Right forelimb (tissue), 1 donor: Measurements from ENCODE around the gene CCDC85C.

ENCODE experiments used
- DNase-seq: peaks from one replicate; pipeline ENCODE4 v3.0.0-alpha.2; 2018

CCDC85C gene

GRCh38 chr14:99587460-99588278 lies 16.3 kb downstream of the CCDC85C start:
- no peak for DNase-seq

- DNase-seq, result no peak
These were observed 17.1 kb downstream of the CCDC85C start for GRCh38 chr14:99586761-99587459.

DNA sequence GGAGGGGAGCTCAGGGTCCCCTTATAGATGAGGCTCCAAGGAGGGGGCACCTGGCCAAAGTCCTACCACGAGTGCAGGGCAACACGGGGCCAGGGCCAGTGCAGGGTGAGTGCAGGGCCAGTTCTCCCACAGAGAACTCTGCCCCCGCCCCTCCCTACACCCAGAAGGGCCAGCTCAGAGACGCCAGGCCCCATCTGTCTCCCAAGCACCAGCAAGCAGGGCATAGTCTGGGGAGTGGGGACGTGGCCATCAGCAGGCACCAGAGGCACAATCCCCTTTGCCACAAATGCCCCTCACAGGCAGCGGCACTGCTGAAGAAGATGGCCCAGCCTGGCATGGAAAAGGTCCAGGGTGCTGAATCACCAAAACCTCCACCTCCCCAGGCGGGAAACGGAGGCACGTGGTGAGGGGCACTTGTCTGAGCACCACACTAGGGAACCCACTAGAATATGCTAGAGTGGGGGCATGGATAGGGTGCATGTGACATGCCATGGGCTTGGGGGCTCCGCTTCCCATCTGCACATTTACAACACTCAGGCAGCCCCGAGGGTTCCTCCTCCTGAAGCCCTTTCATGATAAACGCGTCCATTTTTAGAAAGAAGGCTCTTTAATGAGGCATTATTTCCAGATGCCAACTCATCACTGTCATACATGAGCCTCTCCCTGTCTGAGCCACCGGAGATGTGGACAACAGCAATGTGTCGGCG lies 17.8 kb downstream of the CCDC85C start:
- no peak for DNase-seq

DNA sequence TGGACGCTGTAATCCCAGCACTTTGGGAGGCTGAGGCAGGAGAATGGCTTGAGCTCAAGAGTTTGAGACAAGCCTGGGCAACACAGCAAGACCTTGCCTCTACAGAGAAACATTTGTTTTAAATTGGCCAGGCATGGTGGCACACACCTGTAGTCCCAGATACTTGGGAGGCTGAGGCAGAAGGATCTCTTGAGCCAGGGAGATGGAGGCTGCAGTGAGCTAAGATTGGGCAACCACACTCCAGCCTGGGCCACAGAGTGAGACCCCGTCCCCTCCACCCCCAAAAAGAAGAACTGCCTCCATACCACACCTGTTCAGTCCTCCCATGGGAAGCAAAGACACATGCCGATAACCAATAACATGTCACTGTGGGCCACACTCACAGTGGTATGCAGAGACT lies 19.2 kb downstream of the CCDC85C start:
- no peak for DNase-seq

DNA sequence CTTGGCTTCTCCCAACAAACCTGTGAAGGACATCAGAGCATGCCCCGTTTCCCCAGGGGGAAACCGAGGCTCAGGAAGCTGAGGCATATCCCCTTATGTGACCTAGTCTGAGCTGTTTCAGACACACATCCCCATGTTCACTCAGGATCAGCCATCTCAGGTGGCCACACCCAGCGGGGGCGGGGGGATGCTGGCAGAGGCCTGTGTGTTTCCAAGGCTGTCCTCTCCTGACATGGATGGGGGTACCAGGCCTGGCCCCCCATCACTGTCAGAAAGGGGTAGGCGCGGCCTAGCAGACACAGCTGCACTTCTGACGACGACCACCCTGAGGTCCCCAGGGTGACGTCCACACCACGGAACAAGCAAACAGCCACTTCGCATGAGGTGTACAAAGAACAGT lies 22.1 kb downstream of the CCDC85C start:
- DNase-seq, result no peak

DNA sequence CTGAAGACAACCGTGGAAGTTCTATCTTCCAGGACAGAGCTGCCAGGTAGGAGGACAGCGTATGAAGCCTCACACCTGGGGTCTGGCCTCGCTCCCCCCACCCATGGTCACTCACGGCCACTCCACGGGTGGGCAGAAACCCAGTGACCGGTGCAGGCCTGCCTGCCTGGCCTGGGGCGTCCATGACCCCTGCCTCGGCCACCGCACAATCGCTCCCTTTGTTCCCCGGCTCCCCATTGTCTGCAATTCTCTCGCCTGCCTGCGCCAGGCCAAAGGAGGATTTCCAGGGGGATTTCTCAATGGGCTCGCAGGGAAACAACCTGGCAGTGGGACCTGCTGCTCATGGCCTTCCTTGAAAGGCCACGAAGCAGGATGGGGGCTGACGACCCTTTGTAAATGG lies 22.6 kb downstream of the CCDC85C start:
- no peak for DNase-seq

DNA sequence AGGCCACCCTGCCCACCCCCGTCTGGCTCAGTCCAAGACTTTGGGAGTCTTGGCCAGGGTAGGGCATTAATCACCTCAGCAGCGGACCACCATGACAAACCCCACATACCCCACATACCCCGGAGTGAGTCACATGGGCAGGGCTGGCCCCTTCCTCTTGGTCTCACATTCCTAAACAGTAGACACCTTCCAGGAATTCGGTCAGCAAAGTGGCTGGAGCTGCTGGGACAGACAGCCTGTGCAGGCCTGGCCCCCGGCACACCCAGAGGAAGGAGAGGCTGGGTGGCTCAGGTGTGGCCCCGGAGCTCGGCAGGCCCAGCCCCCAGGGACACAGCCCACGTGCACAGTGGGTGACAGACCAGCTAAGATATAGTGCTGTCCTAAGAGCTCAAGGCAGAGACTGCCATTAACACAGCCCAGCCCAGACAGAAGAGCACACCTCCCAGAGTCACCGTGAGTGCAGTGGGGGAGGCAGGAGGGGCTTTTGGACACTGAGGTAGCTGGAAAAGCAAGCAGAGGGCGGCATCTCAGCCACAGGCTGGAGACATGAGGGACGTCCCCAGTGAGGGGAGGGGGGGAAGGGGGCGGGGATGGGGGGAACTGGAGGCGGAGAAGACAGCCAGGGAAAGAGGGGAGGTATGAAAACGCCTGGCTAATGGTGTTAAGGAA lies 24.0 kb downstream of the CCDC85C start:
- no peak for DNase-seq

- DNase-seq, result no peak
These were observed 24.7 kb downstream of the CCDC85C start for GRCh38 chr14:99579120-99579836.

DNA sequence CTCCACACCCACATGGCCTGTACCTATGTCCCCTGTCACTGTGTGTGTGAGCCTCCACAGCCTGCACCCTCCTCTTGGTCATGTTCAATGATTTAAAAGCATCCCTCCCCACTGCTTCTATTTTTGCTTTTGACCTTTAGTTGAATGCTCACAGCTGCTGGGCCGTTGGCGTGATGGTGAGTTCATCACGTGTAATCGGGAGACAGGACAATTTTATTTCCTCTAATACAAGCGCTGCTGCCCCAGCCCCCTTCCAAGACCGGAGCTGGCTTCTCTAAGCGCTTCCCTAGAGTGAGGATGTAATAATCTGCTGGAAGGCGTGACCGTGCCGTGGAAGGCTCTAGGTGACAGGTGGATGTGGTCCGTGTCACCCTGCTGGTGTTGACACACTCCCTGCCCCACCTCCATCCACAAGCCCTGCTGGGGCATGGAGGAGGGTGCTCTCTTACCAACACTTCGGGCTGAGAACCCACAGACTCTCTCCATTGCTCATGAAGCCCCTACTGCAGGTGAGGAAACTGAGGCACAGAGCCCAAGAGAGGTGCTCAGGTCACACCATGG lies 25.4 kb downstream of the CCDC85C start:
- no peak for DNase-seq

GRCh38 chr14:99576761-99577705 lies 27.0 kb downstream of the CCDC85C start:
- DNase-seq, result no peak

- DNase-seq, result no peak
These were observed 27.7 kb downstream of the CCDC85C start for GRCh38 chr14:99576304-99576703.

GRCh38 chr14:99575043-99576023 lies 28.7 kb downstream of the CCDC85C start:
- no peak for DNase-seq

DNA sequence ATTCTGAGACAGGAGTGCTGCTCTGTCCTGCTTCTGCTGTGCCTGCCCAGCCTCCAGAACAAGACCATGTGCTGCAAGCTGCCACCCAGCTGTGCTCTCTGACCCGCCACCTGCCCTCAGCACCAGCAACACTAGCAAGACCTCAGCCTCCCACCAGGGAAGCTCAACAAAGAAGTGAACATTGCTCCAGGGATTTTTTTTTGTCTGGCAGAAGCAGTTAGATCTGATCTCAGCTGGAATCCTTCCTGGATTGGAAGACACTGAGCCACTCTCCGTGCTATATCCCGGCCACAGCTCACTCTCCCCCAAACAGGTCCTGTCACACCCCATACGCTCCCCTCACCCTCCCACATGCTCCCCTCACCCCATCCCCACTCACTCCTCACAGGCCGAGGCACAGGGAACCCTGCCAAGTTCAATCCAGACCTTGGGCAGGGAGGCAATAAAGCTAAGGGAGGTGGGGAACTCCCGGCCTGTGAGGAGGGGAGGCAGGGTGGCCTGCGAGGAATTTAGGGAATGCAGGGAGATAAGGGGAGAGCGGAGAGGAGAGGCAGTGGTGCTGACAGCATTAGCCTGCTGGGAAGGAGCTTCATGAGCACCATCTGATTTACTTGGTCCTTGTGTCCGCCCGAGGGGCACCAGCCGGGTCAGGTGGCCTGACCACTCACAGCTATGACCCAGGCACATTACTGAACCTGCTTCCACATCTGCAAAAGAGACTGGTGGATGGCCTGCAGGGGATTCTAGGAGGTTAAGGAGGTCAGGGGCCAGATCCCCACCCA lies 29.7 kb downstream of the CCDC85C start:
- DNase-seq, result no peak

- DNase-seq, result no peak
These were observed 30.4 kb downstream of the CCDC85C start for GRCh38 chr14:99573436-99574098.

- no peak for DNase-seq
These were observed 31.0 kb downstream of the CCDC85C start for GRCh38 chr14:99573000-99573330.

- no peak for DNase-seq
These were observed 31.6 kb downstream of the CCDC85C start for GRCh38 chr14:99572173-99572999.

DNA sequence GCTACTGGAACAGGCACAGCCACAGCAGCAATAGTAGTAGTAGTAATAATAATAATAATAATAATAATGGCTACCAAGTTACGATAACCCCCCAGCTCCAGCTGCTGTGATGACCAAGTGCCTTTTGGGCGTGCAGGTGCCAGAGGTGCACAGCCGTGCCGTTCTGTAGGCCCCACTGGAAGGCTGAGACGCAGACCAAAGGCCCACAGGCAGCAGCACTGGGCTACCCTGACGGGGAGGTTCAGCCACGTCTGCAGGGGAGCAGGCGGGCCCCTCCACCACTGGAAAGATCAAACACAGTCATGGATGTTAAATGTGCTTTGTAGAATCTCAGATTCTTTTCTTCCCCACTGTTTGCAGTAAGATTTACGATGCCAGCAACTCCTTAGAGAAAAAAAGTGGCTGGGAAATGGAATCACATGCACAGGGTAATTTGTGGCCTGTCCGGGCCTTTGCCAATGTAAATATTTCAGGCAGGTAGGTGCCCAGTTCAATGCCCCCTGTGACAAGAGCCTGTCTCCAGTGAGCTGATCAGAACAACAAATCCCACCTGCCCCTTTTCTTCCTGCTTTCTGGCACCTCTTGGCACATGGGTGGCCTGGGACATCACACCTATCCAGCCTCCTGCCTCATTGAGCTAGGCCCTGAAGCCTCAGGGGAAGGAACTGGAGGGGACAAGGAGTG lies 32.6 kb downstream of the CCDC85C start:
- no peak for DNase-seq
